Glomerular endothelial cell (primary cell): ENCODE measurements around the gene THAP4. TPM values are rescaled to one million over a fixed set of nuclear protein-coding genes. Genes with fewer than 3 reads are reported as not detected.
"Not testable (repeated sequence)": the region's sequence is repeated elsewhere in the genome, so short reads cannot be mapped to it uniquely, and the experiment has no call there.

Experiments
- DNase-seq: peaks from one replicate; pipeline ENCODE4 v3.0.0-alpha.2; 2011; ENCODE audit warnings: low read depth, low spot score; ENCODE audit errors: extremely low read depth
- total RNA-seq: library from RNA; depleted of rRNA; stranded (reverse); fragments of >200 nt; gene quantifications from 2 replicates; pipeline ENCODE4 v1.2.3, GENCODE V29; 2015

The THAP4 gene
- total RNA-seq, 1 donor from 2014 or later, result 50.9 TPM

DNA sequence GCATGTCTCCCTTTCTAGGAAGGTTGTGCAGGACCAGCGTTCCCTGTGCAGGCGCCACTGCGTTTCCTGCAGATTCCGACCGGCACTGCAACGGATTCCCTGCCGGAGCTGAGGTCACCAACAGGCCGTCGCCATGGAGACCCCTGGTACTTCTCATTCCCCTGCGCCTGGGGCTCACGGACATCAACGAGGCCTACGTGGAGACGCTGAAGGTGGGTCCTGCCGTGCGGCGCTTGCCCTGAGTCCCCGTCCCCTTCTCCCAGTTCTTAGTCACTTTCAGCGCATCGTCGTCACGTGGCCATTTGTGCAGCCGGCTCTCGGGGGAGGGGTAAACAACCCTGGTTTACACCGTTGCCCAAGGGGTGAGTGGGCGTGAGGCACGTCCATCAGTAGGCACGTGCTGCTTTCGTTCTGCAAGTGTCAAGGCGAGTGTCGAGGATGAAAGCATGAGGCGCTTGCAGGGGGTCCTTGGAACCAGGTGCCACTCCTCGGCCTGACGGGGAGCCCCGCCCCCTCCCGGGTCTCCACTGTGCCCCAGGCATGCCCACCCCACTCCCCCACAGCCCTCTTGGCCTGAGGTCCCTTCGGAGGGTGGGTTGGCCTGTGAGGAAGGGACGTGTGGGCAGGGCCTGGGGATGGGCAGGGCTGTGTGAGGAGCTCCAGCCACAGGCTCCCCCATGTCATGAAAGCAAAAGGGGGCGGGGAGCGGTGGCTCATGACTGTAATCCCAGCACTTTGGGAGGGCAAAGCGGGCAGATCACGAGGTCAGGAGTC is 29.9 kb upstream of the THAP4 start:
- peak; percentile 39 for DNase-seq

DNA sequence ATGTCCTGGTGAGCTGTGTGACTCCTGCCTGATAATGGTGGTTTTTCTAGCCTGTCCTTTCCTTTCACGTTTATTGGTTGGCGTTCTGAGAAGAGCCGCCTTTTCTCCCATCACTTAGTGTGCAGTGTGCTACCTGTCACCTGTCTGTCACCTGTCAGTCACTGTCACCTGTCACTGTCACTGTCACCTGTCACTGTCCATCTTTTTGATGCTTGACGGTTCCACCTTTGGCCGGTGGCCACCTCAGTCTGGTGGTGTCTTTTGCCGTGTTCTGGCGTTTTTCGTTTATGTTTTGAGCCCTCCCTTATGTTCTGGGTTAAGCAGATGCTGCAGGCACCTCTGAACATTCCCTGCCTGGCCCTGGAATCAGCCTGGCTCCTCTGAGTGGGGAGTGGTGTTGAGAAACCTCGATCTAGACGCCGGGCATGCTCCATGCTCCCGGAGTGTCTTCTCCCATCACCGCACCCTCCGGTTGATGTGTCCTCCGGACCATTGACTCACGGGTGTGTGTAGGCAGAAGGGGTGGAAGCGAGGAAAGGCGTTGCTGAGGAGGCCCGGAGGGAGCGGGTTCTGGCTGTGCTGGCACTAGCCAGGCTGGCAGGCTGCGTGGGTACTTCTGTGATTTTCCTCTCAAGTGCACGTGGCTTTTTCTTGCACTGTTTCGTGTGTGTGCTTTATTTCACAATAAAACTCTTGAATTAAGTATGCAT is 28.9 kb upstream of the THAP4 start:
- DNase-seq, result no peak

- not testable (repeated sequence) for DNase-seq
Measured at GRCh38 chr2:241662731-241663130, 25.8 kb upstream of the THAP4 start.

DNA sequence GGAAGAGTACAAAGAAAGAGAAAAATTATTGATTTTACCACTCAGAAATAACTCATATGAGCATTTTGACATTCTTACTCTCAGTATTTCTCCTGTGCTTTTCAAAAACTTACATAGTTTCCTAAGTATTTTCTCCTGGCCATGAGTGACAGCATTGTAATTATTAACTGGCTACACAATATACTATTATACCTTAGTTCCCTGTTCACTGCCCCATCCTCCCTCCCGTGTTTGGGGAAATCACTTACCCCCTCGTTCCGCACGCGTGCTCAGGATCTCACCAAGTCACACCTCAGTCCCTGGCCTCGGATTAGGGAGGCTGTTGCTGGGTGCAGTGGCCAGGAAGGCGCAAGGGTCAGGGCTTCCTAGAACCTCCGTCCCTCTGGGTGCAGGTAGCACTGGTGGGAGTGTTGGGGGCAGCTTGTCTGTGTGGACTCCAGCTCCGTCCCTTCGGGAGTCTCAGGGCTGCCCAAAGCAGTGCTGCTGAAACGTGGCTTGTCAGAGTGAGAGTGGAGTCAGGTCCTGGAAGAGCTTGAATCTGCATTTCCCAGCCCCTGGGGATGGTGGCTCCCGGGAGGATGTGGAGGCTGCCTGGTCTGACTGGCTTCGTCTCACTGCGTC is 23.7 kb upstream of the THAP4 start:
- no peak for DNase-seq

DNA sequence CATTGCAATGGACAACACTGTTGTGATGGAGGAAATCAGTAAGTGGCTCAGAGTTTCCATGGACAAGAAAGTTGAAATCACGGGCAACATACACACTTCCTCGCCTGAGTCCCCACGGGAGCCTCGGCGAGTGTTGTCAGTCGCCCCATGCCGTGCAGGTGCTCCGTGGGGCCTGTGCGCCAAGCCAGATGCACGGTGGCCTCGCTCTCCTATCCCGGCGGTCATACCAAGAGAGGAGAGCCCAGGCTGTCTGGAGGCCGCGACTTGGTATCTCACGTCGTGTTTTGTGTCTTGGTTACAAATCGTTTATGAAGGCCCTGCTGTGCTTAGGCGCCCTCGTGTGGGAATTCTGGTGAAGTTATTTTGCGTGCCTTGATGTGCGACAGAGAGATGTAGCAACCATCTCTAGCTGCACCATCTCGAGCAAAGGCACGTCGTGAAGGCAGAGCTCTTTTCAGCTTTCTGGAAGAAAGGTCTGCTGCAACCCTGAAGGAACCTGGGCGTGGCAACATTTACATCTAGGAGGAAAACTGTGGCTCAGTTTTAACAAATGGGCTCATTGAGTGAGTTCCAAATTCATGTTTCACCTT is 22.3 kb upstream of the THAP4 start:
- no peak for DNase-seq

DNA sequence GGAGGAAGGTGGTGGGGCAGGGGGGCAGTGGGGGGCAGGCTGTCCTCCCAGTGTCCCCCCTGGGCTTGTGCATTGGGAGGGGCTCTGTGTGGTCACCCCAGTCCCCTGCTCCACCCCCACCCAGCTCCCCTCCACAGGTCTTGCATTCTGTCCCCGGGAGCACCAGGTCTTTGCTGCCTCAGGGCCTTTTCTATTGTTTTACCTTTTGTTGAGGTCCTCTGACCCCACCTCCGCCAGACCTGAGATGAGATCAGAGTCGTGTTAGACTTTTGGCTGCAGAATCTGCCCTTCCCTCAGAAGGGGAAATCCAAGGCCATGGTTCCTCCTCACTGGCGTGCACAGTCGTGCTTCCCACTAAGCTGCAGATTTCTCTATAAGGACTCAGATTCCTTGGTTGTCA is 21.3 kb upstream of the THAP4 start:
- DNase-seq, result no peak

GRCh38 chr2:241657786-241658254 is 20.9 kb upstream of the THAP4 start:
- DNase-seq, result no peak

DNA sequence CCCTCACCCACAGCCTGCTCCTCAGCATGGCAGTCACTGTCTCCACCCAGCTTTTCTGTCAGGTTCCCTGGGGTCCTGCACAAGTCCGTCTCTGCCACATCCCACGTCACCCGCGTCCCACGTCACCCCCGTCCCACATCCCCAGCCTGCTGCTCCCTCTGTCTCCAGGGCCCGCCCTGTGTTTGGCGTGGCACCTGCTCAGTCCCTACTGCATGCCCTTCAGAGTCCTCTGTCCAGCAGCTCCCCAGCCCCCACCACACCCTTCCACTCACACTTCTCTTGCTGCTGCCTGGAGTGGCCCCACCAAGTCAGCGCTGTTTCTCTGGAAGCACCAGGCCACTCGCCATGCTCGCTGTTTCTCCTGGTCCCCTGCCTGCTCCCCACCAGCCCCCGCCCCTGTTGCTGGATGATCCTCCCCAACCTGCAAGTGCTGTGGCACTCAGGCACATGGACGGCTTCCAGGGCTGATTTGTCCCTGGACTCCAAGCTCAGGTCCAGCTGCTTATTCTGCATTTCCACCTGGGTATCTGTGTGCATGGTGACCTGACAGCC is 19.3 kb upstream of the THAP4 start:
- DNase-seq, result no peak

DNA sequence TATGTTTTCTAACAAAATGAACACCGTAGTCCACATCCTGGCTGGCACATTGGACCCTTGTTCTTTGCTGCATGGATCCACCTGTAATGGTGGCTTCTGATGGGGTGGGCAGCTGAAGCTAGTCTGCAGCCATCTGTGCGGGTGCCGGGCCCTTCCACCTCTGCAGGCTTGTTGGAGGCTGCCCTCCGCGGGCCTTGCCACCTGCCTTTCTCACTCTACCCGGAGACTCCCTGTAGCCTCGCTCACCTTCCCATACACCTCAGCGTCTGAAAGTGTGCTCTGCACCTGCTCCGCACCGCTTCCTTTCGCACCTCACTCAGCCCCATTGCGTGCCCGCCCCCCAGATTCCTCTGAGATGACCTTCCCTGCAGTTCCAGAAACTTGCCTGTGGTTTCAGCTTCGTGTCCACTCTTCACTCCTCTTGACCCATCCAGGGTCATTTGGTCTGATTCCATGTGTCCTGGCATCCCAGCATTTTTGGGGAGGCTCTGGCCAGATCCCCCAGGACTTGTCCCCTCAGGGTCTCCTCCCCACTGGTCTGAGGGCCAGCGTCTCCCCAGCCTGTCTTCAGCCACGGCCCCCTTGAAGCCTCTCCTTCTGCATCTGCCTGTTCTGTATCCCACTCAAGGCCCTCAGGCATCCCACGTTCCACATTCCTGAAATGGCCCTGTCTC is 18.7 kb upstream of the THAP4 start:
- DNase-seq, result no peak

GRCh38 chr2:241654551-241654950 is 17.6 kb upstream of the THAP4 start:
- DNase-seq, result no peak

DNA sequence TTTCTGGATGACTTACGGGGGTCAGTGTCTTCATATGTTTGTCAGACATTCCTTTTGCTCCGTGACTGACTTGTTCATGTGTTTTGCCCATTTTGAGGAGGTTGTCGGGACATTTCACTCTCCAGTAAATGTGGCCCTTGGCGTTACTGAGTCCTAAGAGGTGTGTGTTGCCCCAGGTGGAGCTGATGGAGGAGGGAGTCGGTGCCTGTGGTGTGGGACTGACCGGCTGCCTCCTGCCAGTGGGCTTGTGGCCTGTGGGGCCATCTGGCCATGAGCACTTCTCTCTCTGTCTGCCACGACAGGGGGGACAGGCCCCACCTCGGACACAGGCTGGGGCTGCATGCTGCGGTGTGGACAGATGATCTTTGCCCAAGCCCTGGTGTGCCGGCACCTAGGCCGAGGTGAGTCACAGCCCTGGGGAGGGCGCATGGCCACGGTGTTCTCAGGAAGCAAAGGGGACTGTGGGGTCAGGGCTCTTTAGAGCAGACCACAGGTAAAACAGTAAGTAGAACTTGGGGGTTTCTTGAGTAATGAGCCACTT is 16.3 kb upstream of the THAP4 start:
- DNase-seq, result no peak

GRCh38 chr2:241652722-241653121 is 15.8 kb upstream of the THAP4 start:
- no peak for DNase-seq

GRCh38 chr2:241652142-241652541 is 15.2 kb upstream of the THAP4 start:
- DNase-seq, result no peak

DNA sequence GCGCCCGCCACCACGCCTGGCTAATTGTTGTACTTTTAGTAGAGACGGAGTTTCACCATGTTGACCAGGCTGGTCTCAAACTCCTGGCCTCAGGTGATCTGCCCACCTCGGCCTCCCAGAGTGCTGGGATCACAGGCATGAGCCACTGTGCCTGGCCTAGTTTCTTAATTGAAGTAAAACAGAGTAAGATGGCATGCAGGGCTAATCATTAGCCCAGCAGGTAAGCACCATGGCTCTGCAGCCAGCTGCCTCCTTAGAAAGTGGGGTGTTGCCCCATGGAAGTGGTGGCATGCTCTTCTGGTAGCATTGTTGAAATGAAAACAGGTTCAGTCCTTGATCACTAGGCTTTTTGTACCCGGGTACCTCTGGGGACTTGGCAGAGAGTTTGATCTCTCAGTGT is 13.0 kb upstream of the THAP4 start:
- no peak for DNase-seq

DNA sequence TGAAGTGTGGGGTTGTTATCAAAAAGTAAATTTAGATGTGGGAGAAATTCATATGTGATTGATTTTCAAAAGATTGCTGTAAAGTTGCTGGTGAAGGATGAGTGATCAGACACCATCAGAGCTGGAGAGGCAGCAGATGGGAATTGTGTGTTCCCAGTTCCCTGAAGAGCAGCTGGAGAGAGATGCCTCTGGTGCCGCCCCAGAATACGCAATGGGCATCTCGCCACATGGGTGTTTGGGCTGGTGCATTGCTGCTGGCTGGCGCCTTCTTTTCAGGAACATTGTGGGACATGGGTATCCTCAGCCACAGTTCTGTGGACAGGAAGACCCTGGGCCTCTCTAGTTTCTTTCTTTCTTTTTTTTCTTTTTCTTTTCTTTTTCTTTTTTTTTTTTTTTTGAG is 12.4 kb upstream of the THAP4 start:
- DNase-seq, result no peak

- DNase-seq, result no peak
Measured at GRCh38 chr2:241648453-241648852, 11.5 kb upstream of the THAP4 start.

DNA sequence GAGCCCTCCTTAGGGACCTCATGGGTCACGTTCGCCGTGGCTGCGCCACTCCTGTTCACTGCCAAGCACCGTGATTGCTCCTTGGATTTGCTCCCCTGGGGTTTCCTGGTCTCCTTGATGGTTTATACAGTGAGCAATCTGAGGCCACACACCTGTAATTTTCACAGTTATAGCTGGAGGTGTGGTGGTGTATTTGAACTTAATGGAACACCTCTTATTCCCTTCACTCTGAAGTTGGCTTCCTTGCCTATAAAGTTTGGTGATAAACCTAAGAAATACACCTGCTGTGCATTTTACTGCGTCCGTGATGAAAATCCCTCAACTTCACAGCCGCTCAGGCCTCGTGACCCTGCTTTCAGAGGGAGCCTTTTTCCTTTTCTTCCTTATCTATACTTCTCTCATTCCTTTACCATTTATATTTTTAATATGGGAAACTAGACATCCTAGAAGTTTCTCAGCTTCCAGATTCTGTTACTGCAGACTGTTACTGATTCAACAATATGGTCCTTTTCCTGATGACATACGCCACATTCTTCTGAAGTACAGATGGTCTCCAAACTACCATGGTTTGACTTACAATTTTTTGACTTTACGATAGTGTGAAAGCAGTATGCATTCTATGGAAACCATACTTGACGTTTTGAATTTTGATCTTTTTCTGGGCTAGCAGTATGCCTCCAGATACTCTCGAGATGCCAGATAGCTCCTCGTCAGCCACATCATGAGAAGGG is 9.1 kb upstream of the THAP4 start:
- no peak for DNase-seq

GRCh38 chr2:241645056-241645914 is 8.3 kb upstream of the THAP4 start:
- no peak for DNase-seq

- no peak for DNase-seq
Measured at GRCh38 chr2:241641631-241642030, 4.7 kb upstream of the THAP4 start.
